ENCODE results near the gene RFWD3. TPM values are rescaled to one million over a fixed set of nuclear protein-coding genes. Genes with fewer than 3 reads are reported as not detected.

RFWD3 gene
- total RNA-seq, 1 donor from 2014 or later: 22.5 TPM

DNA sequence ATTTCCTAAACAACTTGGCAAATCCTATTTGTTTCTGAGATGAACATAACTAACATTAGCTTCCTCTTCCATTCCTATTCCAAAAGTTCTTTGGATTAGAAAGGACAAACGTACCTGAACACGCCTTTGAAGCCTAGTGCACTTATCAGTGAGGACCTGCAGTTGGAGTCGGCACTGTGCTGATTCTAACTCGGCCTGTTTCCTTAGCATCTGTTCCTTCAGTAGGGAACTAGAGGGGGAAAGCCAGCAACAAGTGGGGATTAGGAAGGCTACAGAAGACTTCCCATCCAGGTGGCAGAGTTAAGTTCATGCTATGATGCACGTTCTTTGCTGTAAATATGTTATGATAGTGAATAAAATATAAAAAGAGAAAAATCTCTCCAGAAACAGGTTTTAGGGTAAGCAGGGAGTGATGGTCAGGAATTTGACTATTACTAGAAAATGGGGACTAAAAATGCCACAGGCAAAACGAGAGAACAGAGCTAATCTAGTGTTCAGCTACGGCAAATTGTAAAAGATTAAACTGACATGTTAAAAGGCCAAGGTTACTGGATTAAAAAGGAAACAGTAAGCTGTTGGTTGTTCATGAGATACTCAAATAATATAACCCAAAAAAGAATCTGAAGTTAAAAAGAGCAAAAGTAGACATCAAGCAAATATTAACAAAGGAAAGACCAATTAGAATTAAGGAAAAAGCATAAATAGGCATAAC lies 28.8 kb downstream of the RFWD3 start:
- H3K4me3 ChIP-seq: no peak overlapping the region
- no peaks in the 10 kb centered on the region for H3K4me1 ChIP-seq
- no peak for ATAC-seq
- H3K27me3 ChIP-seq (ENCODE audit: low read depth): no peaks in the 10 kb centered on the region
- TF ChIP-seq, protein P1, sequence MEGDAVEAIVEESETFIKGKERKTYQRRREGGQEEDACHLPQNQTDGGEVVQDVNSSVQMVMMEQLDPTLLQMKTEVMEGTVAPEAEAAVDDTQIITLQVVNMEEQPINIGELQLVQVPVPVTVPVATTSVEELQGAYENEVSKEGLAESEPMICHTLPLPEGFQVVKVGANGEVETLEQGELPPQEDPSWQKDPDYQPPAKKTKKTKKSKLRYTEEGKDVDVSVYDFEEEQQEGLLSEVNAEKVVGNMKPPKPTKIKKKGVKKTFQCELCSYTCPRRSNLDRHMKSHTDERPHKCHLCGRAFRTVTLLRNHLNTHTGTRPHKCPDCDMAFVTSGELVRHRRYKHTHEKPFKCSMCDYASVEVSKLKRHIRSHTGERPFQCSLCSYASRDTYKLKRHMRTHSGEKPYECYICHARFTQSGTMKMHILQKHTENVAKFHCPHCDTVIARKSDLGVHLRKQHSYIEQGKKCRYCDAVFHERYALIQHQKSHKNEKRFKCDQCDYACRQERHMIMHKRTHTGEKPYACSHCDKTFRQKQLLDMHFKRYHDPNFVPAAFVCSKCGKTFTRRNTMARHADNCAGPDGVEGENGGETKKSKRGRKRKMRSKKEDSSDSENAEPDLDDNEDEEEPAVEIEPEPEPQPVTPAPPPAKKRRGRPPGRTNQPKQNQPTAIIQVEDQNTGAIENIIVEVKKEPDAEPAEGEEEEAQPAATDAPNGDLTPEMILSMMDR (IDR thresholded peaks at IDR 0.05): no peak
- H3K36me3 ChIP-seq: peaks cover 98% of the 10 kb centered on the region
- no peak overlapping the region for H3K27ac ChIP-seq
- DNase-seq: no peak
- intact Hi-C loops (cut with DNase I): no loop called here
- H3K9me3 ChIP-seq: no peaks in the 10 kb centered on the region

DNA sequence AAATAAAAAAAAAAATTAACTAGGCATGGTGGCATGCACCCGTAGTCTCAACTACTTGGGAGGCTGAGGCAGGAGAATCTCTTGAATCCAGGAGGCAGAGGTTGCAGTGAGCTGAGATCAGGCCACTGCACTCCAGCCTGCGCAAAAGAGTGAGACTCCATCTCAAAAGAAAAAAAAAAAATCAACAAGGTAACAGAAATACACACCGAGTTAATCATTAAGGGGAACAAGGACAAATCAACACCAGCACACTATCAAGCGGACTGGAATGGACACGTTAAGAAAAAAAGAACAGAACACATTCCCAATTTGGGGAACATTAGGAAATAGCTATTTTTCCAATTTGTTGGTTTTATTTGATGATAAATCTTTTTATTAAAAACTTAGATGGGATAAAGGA lies 31.4 kb downstream of the RFWD3 start:
- H3K4me1 ChIP-seq: no peaks in the 10 kb centered on the region
- no peak for ATAC-seq
- H3K4me3 ChIP-seq: no peak overlapping the region
- H3K27me3 ChIP-seq (ENCODE audit: low read depth): no peaks in the 10 kb centered on the region
- peaks cover 96% of the 10 kb centered on the region for H3K36me3 ChIP-seq
- no peaks in the 10 kb centered on the region for H3K9me3 ChIP-seq
- intact Hi-C loops (cut with DNase I): no loop called here
- no peak for DNase-seq
- TF ChIP-seq, protein P1 (IDR thresholded peaks at IDR 0.05): no peak
- H3K27ac ChIP-seq: no peak overlapping the region

DNA sequence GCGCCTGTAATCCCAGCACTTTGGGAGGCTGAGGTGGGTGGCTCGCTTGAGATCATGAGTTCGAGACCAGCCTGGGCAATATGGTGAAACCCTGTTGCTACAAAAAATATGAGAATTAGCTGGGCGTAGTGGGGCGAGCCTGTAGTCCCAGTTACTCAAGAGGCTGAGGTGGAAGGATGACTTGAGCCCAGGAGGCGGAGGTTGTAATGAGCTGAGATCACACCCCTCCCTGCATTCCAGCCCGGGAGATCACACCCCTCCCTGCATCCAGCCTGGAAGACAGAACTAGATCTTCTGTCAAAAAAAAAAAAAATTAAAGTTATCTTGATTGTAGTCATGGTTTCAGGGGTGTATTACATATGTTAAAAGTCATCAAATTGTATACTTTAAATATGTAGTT lies 33.0 kb downstream of the RFWD3 start:
- DNase-seq: no peak
- no peaks in the 10 kb centered on the region for H3K9me3 ChIP-seq
- no peaks in the 10 kb centered on the region for H3K4me1 ChIP-seq
- no peaks in the 10 kb centered on the region for H3K27me3 ChIP-seq (ENCODE audit: low read depth)
- H3K36me3 ChIP-seq: peaks cover 97% of the 10 kb centered on the region
- H3K27ac ChIP-seq: no peak overlapping the region
- peak; percentile 24 to 52 for ATAC-seq
- TF ChIP-seq, protein P1 (IDR thresholded peaks at IDR 0.05): no peak
- intact Hi-C loops (cut with DNase I): no loop called here
- H3K4me3 ChIP-seq: no peak overlapping the region

DNA sequence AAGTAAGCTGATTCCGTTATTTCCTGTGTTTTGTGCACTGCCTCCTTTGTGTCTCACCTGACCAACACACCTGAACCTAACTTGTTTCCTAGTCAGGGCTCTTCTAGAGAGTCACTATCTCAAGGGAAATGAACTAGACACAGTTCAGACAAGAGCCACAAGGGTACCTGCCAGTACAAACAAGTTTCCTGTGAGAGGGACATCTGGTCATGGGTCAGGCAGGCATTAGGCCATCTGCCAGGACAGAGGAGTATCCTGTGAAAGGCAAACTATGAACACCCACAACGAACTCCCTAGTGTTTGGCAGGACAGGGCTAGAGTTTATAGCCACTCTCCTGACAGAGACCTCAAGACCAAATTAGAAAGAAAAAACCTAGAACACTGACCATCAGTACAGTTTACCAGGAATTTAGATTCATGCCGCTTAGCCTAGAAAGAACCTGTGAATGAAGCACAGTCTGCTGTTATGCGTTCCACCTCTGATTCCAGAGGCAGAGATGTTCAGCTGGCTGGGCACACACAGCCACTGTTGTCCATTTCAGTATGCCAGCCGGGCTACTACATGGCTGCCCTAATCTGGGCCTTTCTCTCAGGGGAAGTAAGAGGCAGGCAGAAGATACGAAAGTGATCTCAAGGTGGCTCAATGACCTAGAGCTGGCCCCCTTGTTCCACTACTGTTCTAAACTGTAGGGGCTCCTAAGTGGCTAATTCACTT lies 39.0 kb downstream of the RFWD3 start:
- intact Hi-C loops (cut with DNase I): no loop called here
- H3K4me1 ChIP-seq: no peaks in the 10 kb centered on the region
- TF ChIP-seq, protein P1 (IDR thresholded peaks at IDR 0.05): no peak
- H3K9me3 ChIP-seq: no peaks in the 10 kb centered on the region
- no peaks in the 10 kb centered on the region for H3K27me3 ChIP-seq (ENCODE audit: low read depth)
- no peak overlapping the region for H3K4me3 ChIP-seq
- DNase-seq (no peak), ATAC-seq (no peak)
- H3K36me3 ChIP-seq: peaks cover 100% of the 10 kb centered on the region
- H3K27ac ChIP-seq: no peak overlapping the region

DNA sequence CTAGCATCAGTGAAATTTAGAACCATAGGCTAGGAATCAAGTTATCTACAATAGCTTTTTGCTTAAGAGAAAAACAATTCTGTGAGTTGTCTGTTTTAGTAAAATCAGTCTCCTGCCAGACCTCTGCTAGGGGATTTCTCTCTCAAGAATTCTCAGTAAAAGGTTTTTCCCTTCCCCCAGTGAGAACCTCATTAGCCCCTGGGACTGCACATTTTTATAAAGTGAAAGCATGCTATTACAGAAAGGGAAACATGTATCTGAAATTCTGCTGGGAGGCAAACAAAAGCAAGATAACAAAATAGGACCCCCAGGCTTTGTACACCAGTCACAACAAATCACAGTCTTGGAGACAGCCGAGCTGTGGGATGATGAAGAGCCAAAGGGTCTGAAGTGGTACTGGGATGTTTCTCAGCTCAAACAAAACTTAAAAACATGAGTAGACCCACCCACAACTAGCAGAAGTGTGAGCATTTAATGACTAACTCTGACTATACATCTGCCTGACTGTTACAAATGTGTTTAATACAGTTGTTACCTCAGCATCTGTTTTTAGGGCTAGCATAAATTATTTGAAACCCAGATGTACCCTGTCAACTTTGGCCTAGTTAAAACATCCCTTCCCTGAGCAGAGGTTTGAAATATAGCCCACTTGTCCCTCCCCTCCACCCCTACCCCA lies 39.8 kb downstream of the RFWD3 start:
- TF ChIP-seq, protein P1 (IDR thresholded peaks at IDR 0.05): no peak
- no peaks in the 10 kb centered on the region for H3K9me3 ChIP-seq
- H3K4me1 ChIP-seq: no peaks in the 10 kb centered on the region
- H3K4me3 ChIP-seq: no peak overlapping the region
- ATAC-seq (no peak), DNase-seq (no peak)
- H3K36me3 ChIP-seq: peaks cover 100% of the 10 kb centered on the region
- H3K27ac ChIP-seq: no peak overlapping the region
- H3K27me3 ChIP-seq (ENCODE audit: low read depth): no peaks in the 10 kb centered on the region
- intact Hi-C loops (cut with DNase I): no loop called here
